Thymus (tissue), 14 donors: Measurements from ENCODE around the gene SNUPN. TPM values are rescaled to one million over a fixed set of nuclear protein-coding genes. Genes with fewer than 3 reads are reported as not detected.

ENCODE experiments used
- DNase-seq, 9 donors: peaks; one replicate each; pipeline ENCODE4 v3.0.0-alpha.2; 2013; ENCODE audit warnings: low spot score in 9 of 9, low read depth in 6 of 9, missing footprints in 1 of 9
- H3K27ac ChIP-seq, 2 donors: one replicate each; pipeline ENCODE4 v1.5.1; 2013; ENCODE audit warnings: control low read depth in 1 of 2, low read depth in 1 of 2, low read length in 1 of 2, mild to moderate bottlenecking in 1 of 2, moderate library complexity in 1 of 2
- H3K27me3 ChIP-seq, 2 donors: one replicate each; pipeline ENCODE4 v1.5.1; 2013; ENCODE audit warnings: low read length in 1 of 2; ENCODE audit not compliant: control insufficient read depth in 2 of 2, insufficient read depth in 1 of 2
- H3K36me3 ChIP-seq, 2 donors: one replicate each; pipeline ENCODE4 v1.5.1; 2013; ENCODE audit warnings: low read length in 1 of 2, mild to moderate bottlenecking in 1 of 2, moderate library complexity in 1 of 2; ENCODE audit not compliant: control insufficient read depth in 2 of 2, insufficient read depth in 2 of 2
- H3K4me1 ChIP-seq, 2 donors: one replicate each; pipeline ENCODE4 v1.5.1; 2013; ENCODE audit warnings: low read length in 2 of 2; ENCODE audit not compliant: control insufficient read depth in 2 of 2, insufficient read depth in 2 of 2
- H3K4me3 ChIP-seq, 2 donors: one replicate each; pipeline ENCODE4 v1.5.1; 2013; ENCODE audit warnings: low read length in 2 of 2, control low read depth in 1 of 2, mild to moderate bottlenecking in 1 of 2
- H3K9me3 ChIP-seq, 2 donors: one replicate each; pipeline ENCODE4 v1.5.1; 2013; ENCODE audit warnings: low read length in 1 of 2, mild to moderate bottlenecking in 1 of 2; ENCODE audit not compliant: control insufficient read depth in 2 of 2, insufficient read depth in 1 of 2
- WGBS: extraction: QIAGEN DNeasy Blood & Tissue Kit; methylation state at CpG from one replicate; pipeline ENCODE4 v1.1.7; 2013; 5-methylcytosine and 5-hydroxymethylcytosine counted together
- long read RNA-seq, 10 donors: transcript quantifications; one replicate each; lab custom pipeline, GENCODE V29; 2026
- polyA plus RNA-seq: library from polyadenylated mRNA; stranded (reverse); fragments of 200-250 nt; gene quantifications from one replicate; pipeline ENCODE4 v1.2.3, GENCODE V29; 2013
- total RNA-seq: library from RNA; stranded (reverse); fragments of 120-200 nt; gene quantifications from one replicate; pipeline ENCODE4 v1.2.4, GENCODE V29; 2013
- donor health status: healthy.

SNUPN gene
- 26.7 TPM for total RNA-seq
- polyA plus RNA-seq: 22.2 TPM
- long read RNA-seq, donor 1: 0 reads
- long read RNA-seq, donor 2: 0 reads
- long read RNA-seq, donor 3, transcript SNUPN-201 (9 exons, 1,513 nt): major isoform, 12 of 22 reads
- long read RNA-seq, donor 3, partial matches to known transcripts: 6 of 22 reads
- long read RNA-seq, donor 3, other reads (novel, unspliced or antisense): 0 of 22 reads
- long read RNA-seq, donor 4, transcript SNUPN-201 (9 exons, 1,513 nt): major isoform, 7 of 15 reads
- long read RNA-seq, donor 4, partial matches to known transcripts: 6 of 15 reads
- long read RNA-seq, donor 4, other reads (novel, unspliced or antisense): 0 of 15 reads
- long read RNA-seq, donor 5, transcript SNUPN-201 (9 exons, 1,513 nt): major isoform, 10 of 12 reads
- long read RNA-seq, donor 5, partial matches to known transcripts: 0 of 12 reads
- long read RNA-seq, donor 5, other reads (novel, unspliced or antisense): 0 of 12 reads
- long read RNA-seq, donor 6, transcript SNUPN-201 (9 exons, 1,513 nt): major isoform, 6 of 6 reads
- long read RNA-seq, donor 6, partial matches to known transcripts: 0 of 6 reads
- long read RNA-seq, donor 6, other reads (novel, unspliced or antisense): 0 of 6 reads
- long read RNA-seq, donor 7, transcript SNUPN-201 (9 exons, 1,513 nt): major isoform, 7 of 11 reads
- long read RNA-seq, donor 7, partial matches to known transcripts: 0 of 11 reads
- long read RNA-seq, donor 7, other reads (novel, unspliced or antisense): 0 of 11 reads
- long read RNA-seq, donor 8, transcript SNUPN-201 (9 exons, 1,513 nt): major isoform, 5 of 7 reads
- long read RNA-seq, donor 8, partial matches to known transcripts: 0 of 7 reads
- long read RNA-seq, donor 8, other reads (novel, unspliced or antisense): 0 of 7 reads
- long read RNA-seq, donor 9, transcript SNUPN-201 (9 exons, 1,513 nt): major isoform, 8 of 11 reads
- long read RNA-seq, donor 9, partial matches to known transcripts: 0 of 11 reads
- long read RNA-seq, donor 9, other reads (novel, unspliced or antisense): 0 of 11 reads
- long read RNA-seq, donor 10, partial matches to known transcripts: 0 of 6 reads
- long read RNA-seq, donor 10, other reads (novel, unspliced or antisense): 0 of 6 reads

DNA sequence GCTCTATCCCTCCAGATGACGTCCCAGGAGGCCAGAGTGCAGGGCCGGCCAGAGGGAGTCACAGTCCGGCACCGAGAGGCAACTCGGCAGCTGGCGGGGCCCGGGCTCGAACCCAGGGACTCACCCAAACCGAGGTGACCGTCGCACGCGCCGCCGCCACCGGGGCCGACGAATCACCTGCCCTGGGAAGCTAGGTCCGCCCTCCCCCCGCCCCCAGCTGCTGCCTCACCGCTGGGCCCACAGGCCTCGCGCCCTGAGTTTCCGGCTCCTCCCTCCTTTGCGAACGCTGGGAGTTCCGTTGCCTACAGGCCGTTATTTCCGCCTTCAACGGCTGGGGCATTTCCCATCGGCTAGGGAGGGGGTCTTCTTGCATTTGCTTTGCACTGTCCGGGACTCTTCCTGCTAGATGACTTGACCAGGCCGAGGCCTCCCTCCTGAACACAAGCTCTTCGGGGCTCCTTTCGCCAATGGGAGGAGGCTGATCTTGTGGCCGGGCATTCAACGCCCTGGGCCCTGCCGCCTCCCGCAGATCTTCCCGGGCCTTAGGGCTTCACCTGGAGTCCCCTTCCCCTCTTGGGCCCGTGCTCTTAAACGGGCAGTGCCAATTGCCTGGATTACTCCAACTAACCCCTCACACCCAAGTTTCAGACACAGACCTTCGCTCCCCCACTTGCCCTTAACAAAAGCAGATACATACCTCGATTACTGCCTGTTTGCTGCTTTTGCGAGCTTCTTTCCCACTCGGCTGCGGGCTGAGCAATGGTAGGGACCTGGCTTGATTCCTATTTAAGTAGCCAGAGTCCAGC, at the start of gene SNUPN:
SNUPN (minus strand) TSS at position 184 of the 806 bp plus-strand sequence. CDS start 4,674 bp downstream, outside the sequence.
- H3K4me1 ChIP-seq: peaks cover 7 to 32% of the 10 kb centered on the region in 2 donors
- DNase-seq: peak; percentile 88 to 98 (median 94)
- peak within 1 kb of the TSS; percentile 98 to 100 for H3K4me3 ChIP-seq
- H3K36me3 ChIP-seq: no peaks in the 10 kb centered on the region
- no peaks in the 10 kb centered on the region for H3K27me3 ChIP-seq
- H3K9me3 ChIP-seq: no peaks in the 10 kb centered on the region
- WGBS: 2% methylated on average over 47 of the region's 47 CpGs
- peak within 1 kb of the TSS; percentile 89 to 98 for H3K27ac ChIP-seq

DNA sequence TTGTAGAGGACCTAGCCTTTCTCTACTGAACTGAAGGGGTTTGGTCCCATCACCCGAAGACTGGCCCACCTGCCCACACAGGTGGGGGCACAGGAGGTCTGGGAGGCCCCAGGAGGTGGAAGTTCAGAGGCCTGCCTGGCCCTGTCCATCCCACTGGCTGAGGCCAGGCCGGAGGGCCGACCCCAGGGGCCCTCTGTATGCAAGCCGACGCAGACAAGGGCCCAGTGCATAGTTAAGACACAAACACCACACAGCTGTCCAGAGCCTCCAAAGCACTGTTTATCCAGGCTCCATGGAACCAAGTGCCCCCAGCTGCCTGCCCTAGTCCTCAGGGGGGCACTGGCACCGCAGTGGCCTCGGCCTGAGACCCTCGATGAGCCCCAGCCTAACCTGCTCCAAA, 48.8 kb upstream of the SNUPN start:
- Histone ChIP-seq H3K36me3 (no peaks in the 10 kb centered on the region), H3K9me3 (no peaks in the 10 kb centered on the region), H3K4me3 (no peak overlapping the region), H3K4me1 (no peaks in the 10 kb centered on the region), H3K27me3 (no peaks in the 10 kb centered on the region), H3K27ac (no peak overlapping the region)
- DNase-seq: no peak
- 96% methylated on average over 8 of the region's 8 CpGs for WGBS

DNA sequence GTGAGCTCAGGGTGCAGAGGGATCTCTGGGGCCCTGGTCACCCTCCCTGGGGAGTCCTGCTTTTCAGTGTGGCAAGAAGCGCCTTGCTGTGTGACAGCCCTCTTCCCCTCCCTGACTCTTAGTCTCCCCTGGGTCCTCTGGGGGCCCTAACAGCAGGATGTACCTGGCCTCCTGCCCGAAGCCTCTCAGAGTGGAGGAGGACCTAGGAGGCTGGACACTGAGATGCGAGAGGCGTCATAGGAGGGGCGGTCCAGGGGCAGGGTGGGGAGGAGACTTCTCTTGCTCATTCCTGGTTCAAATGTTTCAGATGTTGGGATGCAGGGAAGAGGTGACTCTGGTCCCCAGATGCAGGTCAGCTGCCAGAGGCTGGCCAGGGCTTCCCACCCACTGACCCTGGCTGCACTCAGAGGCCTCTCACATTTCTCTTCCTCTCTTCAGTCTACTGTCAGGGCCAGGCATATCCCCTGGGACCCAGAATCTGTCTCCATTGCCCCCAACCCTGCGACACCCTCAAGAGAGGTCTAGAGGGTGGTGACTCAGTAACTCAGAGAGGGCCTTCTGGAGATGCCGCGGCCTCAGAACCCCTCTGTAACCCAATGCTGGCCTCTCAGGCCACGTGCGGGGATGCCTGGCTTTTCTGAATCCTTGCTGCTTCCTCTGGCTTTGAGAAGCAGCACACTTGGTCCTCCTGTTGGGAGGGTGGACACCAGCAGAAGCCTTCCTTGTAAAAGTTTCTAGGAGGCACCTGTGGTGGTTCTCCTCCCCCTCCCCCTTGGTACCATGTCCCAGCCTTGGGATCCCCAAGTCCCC, 48.1 kb upstream of the SNUPN start:
- Histone ChIP-seq H3K4me1 (no peaks in the 10 kb centered on the region), H3K36me3 (no peaks in the 10 kb centered on the region), H3K27me3 (no peaks in the 10 kb centered on the region), H3K27ac (no peak overlapping the region), H3K4me3 (no peak overlapping the region), H3K9me3 (no peaks in the 10 kb centered on the region)
- no peak for DNase-seq
- WGBS: 95% methylated on average over 10 of the region's 10 CpGs

DNA sequence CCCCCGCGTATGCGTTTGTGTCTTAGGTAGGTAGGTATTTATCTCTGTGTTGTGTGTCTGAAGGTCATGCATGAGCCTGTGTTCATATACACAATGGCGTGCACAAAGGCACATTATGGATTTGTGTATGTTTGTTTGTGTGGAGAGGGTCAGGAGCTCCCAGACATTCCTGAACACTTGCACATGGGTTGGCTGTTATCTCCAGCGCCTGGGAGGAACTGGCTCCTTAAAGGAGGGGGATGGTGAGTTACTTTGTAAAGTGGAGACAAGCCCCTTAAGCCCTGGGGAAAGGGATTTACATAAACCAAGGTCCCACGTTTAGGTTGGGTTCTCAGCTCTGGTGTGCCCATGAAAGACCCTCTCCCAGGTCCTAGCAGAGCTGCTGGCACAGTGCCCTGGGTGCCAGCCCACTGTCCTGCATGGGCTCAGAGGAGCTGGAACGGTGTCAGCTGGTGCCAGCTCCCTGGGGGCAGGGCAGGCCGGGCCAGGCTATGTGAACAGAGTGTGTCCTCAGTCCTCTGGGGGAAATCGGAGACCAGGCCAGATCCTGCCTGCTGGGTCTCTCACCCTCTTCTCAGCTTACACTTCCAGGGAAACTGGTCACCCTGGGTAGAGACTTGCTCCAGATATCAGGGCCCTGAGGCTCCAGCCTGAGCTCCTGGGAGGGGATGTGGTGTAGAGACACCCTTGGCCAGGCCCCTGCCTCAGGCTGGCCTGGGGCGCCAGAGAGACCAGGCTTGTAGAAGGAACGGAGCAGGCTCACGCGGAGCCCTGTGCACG, 47.3 kb upstream of the SNUPN start:
- H3K36me3 ChIP-seq: no peaks in the 10 kb centered on the region
- no peak for DNase-seq
- 95% methylated on average over 14 of the region's 14 CpGs for WGBS
- H3K4me3 ChIP-seq: no peak overlapping the region
- no peaks in the 10 kb centered on the region for H3K9me3 ChIP-seq
- H3K4me1 ChIP-seq: no peaks in the 10 kb centered on the region
- H3K27me3 ChIP-seq: no peaks in the 10 kb centered on the region
- H3K27ac ChIP-seq: no peak overlapping the region

DNA sequence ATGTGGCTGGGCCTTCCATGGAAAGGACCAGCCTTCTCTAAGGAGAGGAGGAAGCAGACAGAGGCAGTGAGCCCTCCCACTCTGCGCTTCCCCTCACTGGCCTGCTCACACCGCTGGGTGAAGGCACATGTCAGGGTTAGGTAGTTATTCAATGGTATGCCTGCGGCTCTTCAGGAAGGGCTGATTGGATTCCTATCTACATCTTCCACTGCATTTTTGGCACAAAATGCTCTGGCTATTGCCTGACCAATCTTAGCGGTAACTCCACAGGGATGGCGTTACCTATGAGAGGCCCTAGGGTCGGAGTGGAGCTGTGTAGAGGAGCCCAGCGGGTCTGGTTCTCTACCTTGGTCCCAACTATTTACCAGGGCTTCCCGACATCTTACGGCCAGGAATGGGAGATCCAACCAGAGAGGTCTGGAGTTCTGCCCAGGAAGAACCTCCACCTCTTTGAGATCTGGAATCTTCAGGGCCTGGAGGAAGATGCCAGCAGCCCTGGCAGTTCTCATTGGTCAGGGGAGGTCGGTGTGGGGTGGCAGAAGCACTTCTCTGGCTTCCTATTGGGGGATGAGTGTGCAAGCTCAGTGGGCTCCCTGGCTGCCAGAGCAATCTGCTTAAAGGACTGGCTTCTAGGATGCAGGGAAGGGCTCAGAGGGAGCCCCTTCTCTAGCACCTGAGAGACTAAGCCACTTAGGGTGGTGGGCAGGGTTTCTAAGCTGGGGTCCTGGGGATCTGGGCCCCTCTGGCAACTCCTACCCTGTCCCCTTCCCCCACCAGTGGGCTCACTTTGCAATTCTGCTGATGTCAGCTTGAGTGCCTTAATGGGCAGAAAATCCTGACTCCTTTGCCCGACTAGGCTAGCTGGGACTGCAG, 46.4 kb upstream of the SNUPN start:
- Histone ChIP-seq H3K27me3 (no peaks in the 10 kb centered on the region), H3K4me3 (no peak overlapping the region), H3K36me3 (no peaks in the 10 kb centered on the region), H3K4me1 (no peaks in the 10 kb centered on the region), H3K27ac (no peak overlapping the region), H3K9me3 (no peaks in the 10 kb centered on the region)
- 91% methylated on average over 11 of the region's 11 CpGs for WGBS
- DNase-seq: no peak

DNA sequence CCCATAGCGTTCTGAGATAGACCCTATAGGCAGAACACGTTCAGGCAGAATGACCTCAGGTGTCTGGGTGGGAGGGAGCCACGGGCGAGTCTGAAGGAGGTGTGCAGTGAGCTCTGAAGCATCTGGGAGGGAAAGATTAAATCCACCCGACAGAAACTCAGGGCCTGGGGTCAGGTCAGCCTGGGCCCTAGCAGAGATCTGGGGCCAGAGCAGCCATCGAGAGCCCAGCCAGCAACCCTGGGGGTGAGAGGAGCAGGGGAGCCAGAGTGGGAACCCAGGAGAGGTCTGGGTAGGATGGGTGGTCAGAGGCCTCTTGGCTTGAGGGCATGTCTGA, 44.3 kb upstream of the SNUPN start:
- no peaks in the 10 kb centered on the region for H3K36me3 ChIP-seq
- no peak overlapping the region for H3K27ac ChIP-seq
- no peaks in the 10 kb centered on the region for H3K27me3 ChIP-seq
- H3K4me3 ChIP-seq: no peak overlapping the region
- WGBS: 95% methylated on average over 6 of the region's 6 CpGs
- DNase-seq: no peak
- H3K9me3 ChIP-seq: no peaks in the 10 kb centered on the region
- H3K4me1 ChIP-seq: no peaks in the 10 kb centered on the region

DNA sequence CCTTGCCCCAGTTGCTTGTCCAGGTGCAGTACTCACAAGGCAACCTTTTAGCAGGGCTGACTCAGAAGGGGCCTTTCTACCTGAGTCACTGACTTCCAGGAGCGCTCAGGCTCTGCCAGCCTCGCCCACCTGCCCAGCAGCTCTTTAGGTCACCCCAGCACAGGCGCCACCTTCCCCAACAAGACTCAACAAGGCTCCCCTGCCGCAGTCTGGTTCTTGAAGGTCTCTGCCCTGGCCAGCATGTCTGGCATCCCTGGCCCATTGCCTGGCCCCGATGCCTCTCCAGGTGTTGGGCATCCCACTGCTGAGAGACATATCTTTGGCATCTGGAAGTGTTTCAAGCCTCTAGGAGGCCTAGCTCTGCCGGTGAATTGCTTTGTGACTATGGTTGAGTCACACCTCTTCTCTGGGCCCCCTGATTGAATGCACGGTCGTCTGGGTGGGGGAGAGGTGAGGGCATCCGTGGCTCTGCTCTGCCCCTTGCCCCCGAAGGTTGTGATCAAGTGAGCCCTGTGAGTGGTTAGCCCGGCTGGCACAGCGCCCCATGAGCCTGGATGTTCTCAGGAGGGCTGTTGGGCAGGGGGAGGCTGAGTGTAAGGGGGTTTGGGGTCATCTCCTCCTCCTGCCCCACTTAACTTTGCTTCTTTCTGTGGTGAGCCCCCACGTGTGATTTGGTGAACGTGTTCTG, 43.8 kb upstream of the SNUPN start:
- Histone ChIP-seq H3K4me3 (no peak overlapping the region), H3K27me3 (no peaks in the 10 kb centered on the region), H3K36me3 (no peaks in the 10 kb centered on the region), H3K4me1 (no peaks in the 10 kb centered on the region), H3K9me3 (no peaks in the 10 kb centered on the region), H3K27ac (no peak overlapping the region)
- no peak for DNase-seq
- 92% methylated on average over 14 of the region's 14 CpGs for WGBS
